HL-60/S4 treated with phorbol 12-myristate 13-acetate at 8.2 ng/mL for 4 days and 3 days (cell line): ENCODE results near the gene UBTF.
"Not testable (repeated sequence)": the region's sequence is repeated elsewhere in the genome, so short reads cannot be mapped to it uniquely, and the experiment has no call there.

Experiments
- in situ Hi-C: fragments of 300-500 bp; cut with MboI; formaldehyde crosslinking; loops from 2 replicates; pipeline ENCODE4 v1.15.0; 2022; ENCODE audit warnings: low sequenced_read_pairs

Gene UBTF

DNA sequence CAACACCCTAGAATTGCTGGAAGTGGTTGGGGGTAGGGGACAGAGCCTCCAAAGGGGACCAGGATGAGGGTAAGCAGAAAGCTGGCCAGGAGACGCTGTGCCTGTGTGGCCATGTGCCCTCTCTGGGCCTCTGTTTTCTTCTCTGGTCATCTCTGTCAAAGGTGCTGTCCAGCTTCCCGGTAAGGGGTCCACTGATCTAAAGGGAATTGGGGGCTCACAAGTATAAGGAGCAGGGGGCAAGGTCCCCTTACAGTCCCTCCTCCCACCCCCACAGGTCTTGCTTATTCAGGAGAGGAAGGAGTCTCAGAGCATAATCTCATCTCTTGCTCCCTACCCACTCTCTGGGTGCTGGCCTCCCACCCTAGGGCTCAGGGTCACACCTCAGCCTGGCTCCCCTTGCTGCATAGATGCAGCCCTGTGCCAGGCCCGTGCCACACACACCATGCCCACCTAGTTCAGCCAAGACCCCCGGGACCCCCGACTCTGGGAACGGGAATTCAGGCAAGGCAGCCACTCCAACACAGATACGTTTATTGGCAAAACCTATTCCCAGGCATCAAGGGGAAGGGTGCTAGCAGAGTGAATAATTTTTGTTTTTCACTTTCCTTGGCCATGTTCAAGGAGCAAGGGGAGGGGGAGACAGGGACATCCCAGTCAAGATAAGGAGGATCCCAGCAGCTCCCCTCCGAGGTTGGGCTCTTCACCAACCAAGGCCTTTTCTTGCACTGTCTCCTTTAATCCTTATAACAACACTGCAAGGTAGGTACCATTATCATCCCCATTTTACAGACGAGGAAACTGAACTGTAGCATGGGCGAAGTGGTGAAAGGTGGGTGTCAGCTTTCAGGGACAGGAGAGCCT, 28.6 kb upstream of the UBTF start:
- in situ Hi-C loops: no loop called here

DNA sequence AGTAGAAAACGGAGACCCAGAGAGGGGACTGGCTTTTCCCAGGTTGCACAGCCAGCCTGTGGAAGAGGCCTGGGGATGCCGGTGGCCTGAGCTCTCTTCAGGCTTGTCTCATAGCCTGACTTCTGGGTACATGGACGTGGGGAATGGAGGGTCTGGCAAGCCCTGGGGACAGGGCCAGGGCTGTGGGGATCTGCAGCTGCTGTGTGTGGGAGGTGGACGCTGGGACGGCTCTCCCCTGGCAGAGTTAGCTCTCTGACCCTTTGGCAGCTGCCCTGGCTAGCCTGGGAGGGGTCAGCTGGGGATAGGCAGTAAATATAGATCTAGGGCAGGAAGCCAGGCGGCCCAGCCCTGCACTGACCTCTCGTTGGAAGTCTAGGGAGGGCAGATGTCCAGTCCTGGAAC, 28.0 kb upstream of the UBTF start:
- in situ Hi-C loops: no loop called here

DNA sequence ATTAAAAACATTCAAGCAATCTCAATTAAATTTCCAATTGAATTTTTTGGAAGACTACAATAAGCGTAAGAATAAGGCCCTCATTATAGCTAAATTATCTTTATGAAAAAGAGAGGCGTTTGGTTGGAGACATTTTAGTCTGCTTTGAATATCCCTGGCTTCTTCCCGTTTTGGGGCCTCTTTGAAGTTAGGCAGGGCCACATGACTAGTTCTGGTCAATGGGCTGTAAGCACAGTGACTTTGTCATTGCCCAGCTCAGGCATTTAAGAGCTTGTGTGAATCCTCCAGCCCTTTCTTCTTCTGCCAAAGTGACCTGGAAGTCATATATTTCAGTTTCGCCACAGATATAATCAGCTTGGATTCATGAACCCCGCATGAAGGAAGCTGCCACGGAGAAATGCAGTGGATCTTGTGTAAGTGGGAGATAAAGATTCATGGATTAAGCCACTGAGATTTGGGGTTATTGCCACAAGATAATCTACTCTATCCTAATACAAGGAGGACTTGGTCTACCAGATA, 21.7 kb upstream of the UBTF start:
- in situ Hi-C loops: no loop called here

DNA sequence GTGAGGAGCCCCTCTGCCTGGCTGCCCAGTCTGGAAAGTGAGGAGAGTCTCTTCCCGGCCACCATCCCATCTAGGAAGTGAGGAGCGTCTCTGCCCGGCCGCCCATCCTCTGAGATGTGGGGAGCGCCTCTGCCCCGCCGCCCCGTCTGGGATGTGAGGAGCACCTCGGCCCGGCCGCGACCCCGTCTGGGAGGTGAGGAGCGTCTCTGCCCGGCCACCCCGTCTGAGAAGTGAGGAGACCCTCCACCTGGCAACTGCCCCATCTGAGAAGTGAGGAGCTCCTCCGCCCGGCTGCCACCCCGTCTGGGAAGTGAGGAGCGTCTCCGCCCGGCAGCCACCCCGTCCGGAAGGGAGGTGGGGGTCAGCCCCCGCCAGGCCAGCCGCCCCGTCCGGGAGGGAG, 18.4 kb upstream of the UBTF start:
- in situ Hi-C loops: not testable (repeated sequence)

DNA sequence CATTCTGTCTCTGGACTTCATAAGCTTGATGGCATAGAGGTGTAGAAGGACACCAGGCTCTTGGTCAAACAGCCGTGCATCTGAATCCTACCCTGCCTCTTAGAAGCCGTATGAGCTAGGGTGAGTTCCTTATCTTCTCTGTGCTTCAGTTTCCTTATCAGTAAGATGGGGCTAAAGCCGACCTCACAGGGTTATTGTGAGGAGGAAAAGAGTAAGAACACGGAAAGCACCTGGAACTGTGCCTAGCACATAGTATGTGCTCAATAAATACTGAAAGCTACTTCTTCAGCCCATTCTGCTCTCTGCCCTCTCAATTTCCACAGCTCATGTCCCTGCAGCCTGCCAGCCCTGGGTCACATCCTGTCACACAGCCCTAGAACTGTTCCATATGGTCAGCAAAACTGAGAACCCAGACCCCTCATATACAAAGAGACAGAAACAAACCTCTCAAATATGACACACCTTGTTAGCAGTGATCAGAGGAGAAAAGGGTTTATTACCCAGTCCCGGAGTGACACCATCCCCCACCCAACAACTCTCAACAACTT, 17.0 kb upstream of the UBTF start:
- in situ Hi-C loops: no loop called here

DNA sequence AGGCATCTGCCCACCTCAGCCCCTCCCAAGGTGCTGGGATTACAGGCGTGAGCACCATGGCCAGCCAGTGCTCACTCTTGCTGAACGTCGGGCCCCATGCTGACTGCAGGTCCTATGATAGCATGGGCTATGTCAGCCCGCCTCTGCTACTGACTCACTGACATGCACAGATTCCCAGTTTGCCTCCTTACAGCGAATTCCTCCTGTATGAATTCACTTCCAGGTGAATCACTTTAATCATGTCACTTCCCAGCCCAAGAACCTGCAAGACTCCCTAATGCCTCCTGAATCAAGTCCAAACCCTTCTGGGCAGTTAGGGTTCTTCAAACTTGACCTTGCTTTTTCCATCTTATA, 16.1 kb upstream of the UBTF start:
- in situ Hi-C loops: no loop called here

DNA sequence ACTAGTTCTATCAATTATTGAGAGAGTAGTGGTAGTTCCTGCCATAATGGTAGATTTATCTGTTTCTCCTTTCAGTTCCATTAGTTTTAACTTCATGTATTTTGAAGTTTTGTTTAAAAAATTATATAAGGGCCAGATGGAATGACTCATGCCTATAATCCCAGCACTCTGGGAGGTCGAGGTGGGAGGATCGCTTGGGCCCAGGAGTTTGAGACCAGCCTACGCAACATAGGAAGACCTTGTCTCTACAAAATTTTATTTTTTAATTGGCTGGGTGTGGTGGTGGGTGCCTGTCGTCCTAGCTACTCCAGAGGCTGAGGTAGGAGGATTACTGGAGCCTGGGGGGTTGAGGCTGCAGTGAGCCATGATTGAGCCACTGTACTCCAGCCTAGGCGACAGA, 14.1 kb upstream of the UBTF start:
- in situ Hi-C loops: no loop called here

DNA sequence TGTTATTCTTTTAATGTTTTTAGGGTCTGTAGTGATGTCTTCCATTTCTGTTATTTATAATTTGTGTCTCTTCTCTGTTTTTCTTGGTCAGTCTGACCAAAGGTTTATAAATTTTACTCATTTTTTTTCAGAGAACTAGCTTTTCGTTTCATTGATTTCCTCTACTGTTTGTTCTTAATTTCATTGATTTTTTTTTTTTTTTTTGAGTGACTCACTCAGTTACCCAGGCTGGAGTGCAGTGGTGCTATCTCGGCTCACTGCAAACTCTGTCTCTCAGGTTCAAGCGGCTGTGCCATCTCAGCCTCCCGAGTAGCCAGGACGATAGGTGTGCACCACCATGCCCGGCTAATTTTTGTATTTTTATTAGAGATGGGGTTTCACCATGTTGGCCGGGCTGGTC, 12.6 kb upstream of the UBTF start:
- in situ Hi-C loops: no loop called here

DNA sequence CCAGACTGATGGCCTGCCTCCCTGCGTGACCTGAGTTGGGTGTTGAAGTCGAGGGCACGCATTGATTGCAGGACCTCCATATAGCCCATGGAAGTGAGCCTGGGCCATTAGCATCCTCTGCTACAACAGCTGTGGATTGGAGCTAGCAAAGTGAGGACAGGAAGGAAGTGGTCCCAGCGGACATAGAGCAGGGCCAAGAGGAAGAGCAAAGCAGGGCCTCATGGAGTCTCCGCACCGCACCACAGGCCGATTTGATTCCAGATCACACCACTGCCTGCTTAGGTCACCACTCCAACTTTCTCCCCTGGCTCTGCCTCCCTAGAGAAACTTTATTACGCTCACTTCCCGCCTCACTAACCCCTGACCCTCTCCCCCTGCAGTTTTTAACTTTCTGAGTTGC, 10.7 kb upstream of the UBTF start:
- in situ Hi-C loops: no loop called here

DNA sequence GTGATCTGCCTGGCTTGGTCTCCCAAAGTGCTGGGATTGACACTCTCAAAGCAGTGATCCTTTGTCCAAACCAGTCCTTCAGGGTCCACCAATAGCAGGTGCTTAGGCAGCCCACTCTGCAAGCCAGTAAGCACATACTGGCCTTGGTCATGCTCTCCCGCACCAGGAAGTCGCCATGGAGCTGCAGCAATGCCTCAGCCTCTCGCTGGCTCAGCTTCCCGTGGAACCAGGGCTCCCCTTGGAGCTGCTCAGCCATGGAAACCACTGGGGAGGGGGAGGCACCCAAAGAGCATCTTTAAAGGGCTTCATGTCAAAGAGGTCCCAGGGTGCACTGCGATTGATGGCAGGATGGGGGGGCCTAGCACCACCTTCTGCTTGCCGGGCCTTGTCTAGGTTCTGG, 9.6 kb upstream of the UBTF start:
- in situ Hi-C loops: loop anchor here (10.0 kb wide), 1 partner anchor 96 kb away; the partner anchor contains the start of gene SLC25A39

DNA sequence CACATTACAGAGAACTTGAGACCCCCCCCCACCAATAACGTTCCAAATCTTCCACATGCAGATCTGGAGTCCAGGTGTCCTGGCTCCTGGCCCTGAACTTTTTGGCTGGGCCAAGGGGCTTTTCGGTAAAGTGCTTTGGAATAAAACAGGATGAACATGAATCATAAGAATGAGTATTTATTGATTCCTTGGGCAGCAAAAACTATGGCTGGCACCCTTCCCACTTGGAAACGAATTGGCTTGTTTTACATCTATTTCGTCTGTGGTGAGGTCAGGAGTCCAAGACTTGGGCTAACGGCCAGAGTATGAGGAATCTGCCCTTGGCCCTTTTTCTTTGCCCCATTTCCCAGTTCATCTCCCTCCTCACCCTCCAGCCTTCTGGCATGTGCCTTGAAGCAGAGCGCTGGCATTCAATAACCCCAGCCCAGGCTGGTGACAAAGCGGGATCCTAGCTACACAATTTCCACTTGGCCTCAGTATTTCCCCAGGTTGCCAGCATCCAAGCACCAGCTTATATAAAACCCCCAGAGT, 4.1 kb upstream of the UBTF start:
- in situ Hi-C loops: loop anchor here (10.0 to 25.0 kb wide), 2 partner anchors 101 to 289 kb away; partner anchors contain the start of genes GPATCH8 and SLC25A39

DNA sequence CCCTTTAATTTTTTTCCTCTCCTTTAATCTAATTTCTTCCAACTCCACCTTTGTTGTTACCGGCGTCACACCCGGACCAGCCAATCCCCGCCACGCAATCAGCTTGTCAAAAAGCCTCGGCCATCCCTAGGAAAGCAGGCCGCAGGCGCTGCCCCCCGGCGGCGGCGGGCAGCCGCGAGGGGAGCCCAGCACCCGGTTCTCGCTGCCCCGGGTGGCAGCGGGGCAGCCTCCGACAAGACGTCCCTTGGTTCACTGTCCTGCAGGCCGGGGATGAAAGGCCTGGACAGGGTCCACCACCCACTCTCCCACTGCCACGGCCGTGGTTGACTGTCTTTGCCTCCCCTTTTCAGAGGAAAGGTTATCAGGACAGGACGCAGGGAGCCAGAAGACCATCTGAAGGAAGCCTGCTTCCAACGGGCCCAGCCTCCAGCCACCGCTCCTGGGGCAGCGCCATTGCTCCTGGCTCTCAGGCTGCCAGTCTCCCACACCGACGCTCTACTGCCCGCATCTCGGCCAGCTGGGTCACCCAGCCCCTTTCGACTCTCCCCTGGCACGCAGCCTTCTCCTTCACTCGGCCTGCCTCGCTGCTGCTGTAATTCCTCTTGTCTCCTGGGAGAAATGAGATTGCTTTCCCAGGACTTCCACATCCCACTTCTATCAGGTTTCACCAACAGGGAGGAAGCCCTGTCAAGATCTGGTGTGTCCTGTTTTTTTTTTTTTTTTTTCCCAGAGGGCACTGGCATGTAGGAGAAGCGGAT, 2.8 kb upstream of the UBTF start:
- in situ Hi-C loops: loop anchor here (10.0 to 25.0 kb wide), 2 partner anchors 103 to 290 kb away; partner anchors contain the start of genes GPATCH8 and SLC25A39

DNA sequence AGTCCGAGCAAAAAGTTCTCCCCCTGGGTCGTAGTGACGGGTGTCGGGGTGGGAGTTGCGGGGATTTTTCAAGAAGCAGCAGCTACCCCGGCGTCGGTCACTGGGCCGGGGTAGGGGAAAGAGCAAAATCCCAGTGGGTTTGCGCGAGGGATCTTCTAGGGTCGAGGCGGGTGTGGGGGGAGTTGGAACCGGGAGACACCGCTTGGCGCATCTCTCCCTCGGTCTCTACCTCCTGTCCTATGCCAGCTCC, 2.3 kb upstream of the UBTF start:
- in situ Hi-C loops: loop anchor here (10.0 to 25.0 kb wide), 2 partner anchors 103 to 291 kb away; partner anchors contain the start of genes GPATCH8 and SLC25A39

DNA sequence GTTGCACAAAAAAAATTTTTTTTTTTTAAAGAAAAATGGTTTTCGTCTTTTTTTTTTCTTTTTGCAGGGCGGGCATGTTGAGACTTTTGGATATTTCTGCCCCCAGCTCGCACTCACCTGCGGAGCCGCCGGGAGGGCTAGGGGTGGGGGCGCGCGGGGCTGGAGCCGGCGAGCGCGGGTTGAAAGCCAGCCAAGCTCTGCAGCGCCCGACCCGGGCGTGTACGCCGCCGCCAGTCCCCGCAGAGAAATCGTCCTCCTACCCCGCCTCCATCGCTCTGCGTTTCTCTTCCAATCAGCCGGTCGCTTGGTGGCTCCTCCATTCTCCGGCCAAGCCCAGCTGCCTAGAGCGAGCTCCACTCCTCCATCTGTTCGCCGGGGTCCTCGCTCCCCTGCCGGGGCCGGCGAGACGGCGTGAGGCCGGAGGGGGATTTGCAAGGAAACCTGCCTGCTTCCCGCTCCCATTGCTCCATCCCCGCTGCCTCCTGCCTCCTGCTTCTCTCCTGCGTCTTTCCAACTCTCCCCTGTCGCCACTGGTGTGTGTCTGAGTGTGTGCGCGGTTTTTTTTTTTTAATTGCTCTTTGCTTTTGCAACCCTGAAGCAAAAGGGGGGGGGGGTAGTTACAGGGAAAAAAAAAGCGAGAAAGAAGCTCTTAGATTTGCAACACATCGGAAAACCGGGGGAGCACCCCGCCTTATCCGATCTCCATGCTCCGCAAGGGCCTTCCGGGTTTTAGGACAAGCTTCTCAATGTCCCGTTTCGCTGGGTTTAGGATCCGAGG, 1.8 kb upstream of the UBTF start:
- in situ Hi-C loops: loop anchor here (10.0 to 25.0 kb wide), 2 partner anchors 104 to 291 kb away; partner anchors contain the start of genes GPATCH8 and SLC25A39

DNA sequence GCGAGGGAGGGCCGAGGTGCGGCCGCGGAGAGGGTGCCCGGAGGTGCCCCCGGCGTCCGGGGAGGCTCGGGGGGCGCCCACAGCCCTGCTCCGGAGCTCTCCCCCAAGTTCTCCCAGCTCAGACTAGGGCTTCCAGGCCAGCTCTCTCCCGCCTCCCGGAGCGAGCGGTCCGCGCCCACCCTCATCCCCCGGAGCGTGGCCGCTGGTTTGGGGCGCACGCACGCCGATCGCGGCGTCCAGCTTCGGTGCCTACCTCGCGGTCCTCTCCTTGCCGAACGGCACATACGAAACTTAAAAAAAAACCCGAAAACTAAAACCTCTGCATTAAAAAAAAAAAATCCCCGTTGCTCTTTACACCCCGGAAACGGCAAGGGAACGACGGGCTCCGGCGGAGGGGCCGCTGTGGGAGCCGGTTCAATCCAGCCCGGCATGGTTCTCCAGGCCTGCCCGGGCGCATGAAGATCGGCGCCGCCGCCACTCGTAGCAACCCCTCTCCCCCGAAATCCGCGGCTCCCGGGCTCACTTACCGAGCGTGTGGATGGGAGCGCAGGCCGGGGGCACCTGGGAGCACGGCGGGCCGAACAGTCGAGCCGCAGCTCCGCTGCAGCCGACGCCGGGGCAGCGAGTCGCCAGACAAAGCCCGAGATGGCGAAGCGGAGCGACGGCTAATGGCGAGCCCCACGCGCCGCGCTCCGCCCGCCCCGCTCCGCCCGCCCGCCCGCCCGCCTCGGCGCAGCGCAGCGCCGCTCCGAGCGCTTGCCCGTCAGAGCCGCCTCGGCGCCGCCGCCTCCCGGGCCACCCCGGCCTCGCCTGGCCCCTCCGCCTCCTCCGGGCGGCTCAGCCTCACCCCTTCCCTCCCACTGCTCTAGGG, 973 bp upstream of the UBTF start:
- in situ Hi-C loops: loop anchor here (10.0 to 25.0 kb wide), 2 partner anchors 104 to 292 kb away; partner anchors contain the start of genes GPATCH8 and SLC25A39

DNA sequence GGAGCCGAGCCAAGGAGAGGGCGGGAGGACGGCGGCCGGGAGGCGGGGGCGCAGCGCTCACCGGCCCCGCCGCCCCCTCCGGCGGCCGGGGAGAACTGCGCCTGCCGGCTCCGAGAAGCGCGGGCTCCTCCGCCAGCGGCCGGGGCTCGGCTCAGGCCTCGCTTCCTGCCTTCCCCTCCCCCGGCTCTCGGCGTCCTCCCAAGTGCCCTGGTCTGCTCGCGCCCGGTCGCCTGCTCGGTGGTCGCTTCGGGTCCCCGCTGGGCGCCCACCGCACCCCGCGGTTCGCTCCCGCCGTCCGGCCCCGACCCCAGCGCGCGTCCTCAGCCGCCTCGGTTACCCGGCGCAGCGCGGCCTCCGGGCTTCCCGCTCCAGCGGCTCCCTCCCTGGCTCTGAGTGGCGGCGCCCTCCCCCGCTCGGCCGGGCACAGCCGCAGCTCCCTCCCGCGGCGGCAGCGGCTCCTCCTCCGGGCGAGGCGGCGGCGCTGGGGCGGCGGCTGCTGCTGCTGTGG, 313 bp downstream of the UBTF start:
- in situ Hi-C loops: loop anchor here (25.0 kb wide), 1 partner anchor 293 kb away; the partner anchor contains the start of gene GPATCH8

DNA sequence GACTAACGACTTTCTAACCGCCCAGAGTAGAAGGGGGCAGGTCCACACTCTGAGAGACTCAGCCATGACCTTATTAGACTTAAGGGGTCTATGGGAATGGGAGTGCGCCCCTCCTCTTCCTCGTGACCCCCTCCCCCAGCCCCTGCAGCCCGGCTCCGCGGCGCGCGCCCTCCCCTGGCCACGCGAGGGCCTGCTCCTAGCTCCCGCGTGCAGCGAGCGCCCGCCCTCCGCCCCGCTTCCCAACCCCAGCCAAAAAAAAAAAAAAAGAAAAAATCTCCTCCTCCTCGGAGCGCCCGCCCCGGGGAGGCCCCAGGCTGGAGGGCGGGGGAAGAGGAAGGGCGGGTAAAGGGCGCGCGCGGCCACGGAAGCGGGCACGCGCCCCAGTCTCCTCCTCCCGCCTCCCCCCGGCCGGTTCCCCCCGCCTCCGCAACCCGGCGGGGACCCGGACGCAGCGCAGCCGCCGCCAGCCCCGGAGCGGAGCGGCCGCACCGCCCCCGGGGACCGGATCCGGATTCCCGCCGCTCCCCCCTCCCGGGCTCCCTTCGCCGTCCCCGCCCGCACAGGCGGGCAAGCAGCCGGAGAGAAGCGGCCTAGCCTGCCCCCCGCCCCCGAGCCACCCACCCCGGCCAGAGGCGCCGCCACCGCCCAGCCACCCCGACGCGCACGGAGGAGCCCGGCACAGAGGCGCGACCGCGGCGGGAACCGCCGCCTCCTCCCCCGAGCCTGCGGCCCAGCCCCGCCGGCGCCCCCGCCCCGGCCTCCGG, 949 bp downstream of the UBTF start:
- in situ Hi-C loops: loop anchor here (25.0 kb wide), 1 partner anchor 294 kb away; the partner anchor contains the start of gene GPATCH8

DNA sequence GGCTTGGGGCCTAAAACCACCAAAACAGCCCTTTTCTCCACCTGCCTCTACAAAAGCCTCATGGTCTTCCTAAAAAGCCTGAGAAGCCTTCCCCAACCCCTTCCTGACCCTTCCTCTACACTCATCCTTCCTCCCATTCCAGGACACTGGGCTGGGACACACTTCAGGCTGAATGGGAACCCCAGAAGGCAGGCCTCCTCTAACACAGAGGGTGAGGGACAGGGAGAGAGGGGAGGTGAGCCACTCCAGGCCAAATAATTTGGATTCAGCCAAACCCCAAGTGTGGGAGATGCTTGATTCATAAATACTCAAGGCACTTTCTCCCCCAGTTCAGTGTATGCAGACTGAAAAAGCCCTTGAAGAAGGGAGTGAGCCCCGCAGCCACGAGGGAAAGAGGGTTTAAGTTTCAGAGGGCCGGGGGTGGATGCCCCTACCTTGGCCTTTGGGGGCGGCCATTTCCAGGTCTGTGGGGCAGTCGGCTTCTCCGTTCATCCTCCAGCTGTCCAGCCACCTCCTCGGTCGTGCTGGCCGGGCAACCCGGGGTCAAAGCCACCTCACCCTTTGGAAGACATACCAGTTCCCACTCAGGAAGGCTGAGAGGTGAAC, 1.6 kb downstream of the UBTF start:
- in situ Hi-C loops: loop anchor here (25.0 kb wide), 1 partner anchor 294 kb away; the partner anchor contains the start of gene GPATCH8
